GM18861 (cell line): ENCODE measurements around the gene GGCX.
"Not testable (repeated sequence)": the region's sequence is repeated elsewhere in the genome, so short reads cannot be mapped to it uniquely, and the experiment has no call there.

Experiments
- ATAC-seq: cut with Tn5 transposase; IDR thresholded peaks from one replicate; pipeline ENCODE4 v1.9.1; 2021; ENCODE audit not compliant: unreplicated experiment

Gene GGCX

DNA sequence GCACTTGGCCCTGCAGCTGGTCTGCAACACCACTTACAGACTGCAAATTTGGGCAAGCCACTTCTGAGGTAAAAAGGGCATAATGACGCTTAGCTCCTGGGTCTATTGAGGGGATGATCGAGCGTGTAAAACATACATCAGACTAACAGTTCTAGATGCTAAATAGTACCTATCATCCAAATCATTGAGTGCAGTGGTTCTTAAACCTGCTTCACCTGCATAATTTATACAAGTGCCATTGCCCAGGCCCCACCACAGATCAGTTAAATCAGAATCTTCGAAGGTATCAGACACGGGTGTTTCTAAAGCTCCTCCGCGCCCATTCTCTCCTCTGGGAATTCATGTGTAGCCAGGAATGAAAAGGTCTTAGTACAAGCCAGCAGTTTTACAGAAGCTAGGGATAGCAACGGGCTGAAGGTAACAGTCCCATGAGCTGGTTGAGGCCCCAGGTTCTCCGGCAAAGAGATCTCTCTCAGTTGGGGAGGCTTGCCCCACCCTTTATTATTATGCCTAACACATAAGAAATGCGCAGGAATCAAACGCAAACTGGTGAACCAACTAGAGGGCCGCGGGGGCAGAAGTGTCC lies 33.5 kb upstream of the GGCX start:
- ATAC-seq = no peak

DNA sequence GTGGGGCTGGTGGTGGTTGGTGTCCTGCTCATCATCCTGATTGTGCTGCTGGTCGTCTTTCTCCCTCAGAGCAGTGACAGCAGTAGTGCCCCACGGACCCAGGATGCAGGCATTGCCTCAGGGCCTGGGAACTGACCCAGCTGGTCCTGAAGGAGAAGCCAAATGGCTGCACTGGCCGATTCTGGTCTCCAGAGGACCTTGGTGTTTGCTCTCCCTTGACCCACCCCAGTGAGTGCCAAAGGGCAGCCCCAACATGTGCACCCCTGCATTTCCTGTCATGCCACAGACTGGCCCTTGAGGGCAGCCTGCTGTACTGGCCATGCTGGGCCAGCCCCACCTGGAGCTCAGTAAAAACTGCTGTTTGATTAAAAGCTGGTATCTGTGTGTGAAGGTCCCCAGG lies 31.7 kb upstream of the GGCX start:
- no peak for ATAC-seq

DNA sequence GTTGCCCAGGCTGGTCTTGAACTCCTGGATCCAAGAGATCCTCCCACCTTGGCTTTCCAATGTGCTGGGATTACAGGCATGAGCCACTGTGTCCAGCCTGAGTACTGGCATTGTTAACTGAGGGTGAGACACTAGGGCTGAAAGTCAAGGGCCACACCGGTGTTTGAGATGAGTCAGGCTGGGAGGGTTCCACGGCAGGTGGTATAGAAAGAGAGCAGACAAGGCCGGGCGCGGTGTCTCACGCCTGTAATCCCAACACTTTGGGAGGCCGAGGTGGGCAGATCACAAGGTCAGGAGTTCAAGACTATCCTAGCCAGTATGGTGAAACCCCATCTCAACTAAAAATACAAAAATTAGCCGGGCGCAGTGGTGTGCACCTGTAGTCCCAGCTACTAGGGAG lies 31.0 kb upstream of the GGCX start:
- not testable (repeated sequence) for ATAC-seq

DNA sequence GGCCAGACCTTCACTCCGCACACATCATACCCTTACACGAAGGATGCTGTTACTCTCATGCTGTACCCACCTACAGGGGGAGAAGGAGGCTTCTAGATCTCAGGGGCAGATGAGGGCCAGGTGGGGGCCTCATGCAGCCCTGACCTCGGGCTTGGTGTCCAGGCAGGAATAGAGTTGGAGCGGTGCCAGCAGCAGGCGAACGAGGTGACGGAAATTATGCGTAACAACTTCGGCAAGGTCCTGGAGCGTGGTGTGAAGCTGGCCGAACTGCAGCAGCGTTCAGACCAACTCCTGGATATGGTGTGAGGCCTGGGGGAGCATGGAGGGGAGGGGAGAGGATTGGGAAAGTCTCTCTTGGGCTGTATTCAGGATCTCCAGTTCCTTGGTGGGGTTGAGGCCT lies 30.3 kb upstream of the GGCX start:
- no peak for ATAC-seq

DNA sequence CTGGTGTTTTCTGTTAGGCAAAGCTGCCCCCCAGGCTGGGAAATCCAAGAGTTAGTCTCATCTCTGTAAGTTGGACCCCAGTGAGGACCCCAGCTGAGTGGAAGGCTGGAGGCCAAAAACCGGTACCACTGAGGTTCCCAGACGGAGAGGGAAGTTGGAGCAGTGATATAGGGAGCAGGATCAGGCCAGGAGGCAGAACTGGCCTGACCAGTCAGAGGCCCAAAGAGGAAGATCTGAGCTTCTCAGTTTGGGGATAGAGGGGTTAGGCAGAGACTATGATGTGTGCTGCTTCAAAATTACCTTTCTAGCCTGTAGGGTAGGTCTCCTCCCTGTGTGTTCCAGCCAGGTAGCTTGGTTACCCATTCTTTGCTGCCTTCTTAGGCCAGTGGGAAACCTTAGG lies 29.7 kb upstream of the GGCX start:
- ATAC-seq = no peak

DNA sequence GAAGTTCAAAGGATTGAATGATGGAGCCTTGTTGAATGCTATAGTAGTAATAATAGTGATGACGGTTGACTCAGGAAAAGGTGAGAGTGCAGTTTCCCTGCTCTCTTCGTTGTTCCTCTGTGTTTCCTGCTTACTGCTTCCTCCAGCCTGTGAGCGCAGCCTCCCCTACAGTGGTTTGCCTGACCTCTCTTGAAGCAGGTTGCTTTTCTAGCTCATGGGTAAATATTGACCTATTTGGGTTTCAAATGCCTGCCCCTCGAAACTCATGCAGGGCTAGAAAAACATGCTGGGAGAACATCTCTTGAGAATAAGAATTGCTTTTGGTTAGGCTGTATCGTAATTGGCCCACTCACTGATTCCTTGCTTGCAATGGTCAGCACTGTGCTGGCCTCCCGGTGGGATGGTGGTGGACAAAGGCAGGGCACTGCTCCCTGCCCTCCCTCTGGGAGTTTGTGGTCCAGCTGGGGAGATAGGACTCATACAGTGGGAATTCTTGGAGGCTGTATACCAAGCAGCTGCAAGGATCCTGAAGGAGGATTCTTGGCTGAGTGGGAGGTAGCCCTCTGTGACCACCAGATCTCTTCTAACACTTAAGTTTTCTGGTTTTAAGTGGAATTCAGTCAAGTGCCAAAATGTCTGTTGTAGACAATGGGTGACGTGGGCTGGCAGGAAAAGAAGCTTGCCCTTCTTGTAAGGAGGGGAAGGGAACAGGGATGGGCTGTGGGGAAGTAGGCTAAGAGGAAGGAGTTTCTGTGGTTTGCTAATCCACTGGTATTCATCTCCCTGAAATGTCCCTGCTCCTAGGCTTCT lies 28.9 kb upstream of the GGCX start:
- no peak for ATAC-seq

DNA sequence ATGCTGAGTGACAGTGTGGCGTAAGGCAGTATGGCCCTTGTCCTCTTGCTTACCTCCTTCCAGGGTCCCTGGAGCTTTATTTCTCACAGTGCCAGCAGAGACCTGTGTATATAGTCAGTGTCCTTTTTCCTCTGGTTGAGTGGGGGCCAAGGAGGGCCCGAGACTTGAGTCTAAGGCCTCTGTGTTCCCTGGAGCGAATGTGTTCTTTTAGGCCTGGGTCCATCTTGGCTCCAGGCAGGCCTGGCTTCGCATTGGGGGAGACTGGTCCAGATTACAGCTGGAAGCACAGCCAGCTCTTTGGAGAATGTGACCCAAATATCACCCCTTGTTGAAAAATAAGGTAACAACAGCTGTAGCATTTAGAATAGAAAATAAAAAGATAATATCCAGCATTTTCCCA lies 27.9 kb upstream of the GGCX start:
- no peak for ATAC-seq

DNA sequence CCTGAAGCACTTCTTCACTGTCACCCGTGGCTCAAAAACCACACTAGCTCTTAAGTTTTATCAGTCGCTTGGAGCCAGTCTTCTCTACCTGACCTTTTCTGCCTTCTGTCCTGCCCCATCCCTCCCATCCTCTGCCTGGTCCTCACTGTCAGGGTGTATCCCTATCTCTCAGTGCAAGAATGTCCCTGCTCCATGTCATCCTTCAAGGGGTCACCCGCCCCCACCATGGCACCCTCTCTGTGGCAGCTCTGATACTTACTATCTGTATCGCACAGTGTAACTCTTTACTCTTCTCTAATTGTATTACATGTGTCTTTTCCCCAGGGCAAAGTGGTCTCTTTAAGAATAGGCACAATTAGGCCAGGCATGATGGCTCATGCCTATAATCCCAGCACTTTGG lies 27.4 kb upstream of the GGCX start:
- no peak for ATAC-seq

DNA sequence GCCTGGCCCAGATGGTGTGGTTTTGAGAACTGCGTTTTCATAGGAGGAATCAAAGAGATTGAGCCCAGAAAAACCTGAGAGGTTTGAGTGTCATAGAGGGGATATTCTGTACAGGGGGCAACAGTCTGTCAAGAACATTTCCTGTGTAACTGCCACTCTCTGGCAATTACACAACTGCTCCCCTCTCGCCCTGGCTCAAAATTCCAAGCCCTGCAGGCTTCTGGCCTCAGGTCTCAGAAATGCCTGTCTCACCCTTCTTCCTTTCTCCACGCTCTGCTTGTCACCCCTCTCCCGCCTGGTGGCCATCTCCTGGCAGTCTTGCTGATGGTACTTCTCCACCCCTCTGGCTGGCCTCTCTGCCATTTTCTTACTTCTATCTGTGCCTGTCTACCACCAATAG lies 26.9 kb upstream of the GGCX start:
- ATAC-seq = no peak

DNA sequence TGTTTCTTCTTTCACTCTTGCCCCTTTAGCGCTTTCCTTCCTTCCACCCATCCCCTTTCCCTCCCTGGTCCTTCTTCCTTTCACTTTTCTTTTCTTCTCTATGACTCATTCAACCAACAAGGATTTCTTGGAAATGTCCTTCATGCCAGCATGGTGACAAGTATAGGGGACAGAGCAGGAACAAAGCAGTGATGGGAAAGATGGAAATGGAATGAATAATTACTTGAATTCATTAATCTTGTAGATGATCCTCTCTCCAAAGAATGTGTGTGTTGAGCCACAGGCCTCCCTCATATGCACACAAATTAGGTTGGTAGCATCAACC lies 24.4 kb upstream of the GGCX start:
- ATAC-seq = no peak

DNA sequence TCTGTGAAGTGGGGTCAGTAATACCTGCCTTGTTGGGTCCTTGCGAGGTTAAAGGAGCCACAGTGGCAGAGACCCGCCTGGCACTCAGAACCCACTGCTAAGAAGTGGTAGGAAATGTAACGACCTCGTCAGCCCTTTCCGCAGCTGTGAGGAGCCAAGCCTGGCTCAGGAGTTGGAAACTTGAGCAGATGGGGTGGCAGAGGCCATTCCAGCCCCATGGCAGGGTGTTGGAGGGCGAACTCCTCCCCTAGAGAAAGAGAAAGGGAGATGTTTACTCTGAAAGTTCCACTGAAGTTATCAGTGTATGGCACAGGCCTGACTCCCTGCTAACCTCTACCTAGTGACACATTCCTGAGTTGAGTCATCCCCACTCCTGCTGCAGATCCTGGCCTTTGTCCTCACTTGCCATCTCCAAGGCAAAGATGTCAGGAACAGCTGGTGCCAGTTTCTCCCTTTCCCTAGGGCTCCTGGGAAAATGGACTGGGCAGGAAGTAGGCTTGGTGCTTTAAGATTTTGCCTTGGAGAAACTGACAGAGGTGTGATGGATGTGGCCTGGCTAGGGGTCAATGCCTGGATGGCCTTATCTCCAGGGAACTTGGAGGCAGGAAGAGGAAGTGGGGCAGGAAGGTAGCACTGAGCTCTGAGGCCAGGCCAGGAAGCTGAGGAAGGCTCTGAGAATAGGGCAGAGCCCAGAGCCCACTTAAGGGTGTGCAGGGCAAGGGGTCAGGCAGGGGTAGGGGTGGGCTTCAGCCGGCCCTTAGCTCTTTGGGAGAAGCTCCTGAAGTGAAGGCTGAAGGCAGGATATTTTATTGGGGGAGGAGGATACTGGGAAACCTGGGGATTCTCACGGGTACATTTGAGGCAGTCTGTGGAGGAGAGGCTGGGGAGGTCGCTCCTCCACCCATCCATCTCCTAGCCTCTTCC lies 23.8 kb upstream of the GGCX start:
- peak; percentile 37 for ATAC-seq

DNA sequence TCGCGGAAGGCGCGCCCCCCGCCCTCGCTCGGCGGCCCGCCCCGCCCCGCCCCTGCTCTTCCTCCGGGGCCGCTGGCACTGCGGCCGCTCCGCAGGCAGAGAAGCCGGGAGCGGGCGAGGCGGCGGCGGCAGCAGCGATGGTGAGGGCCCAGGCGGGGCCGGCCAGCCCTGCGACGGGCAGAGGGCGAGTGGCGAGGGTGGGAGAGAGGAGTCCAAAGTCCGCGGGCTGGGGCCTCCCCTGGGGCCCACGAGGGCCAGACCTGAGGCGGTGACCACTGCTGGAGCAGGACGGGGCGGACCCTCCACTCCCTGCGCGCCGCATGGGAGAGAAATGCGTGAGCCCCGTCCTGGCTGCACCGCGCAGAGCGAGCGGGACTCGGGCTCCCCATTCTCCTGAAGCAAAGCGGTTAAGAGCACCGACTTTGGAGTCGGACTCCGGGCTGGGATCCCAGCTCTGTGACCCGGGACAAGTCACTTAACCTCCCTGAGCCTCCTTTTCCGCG lies 23.1 kb upstream of the GGCX start, which contains the start of gene VAMP5:
TSS of gene VAMP5 (plus strand) at position 78 of the 503 bp plus-strand sequence. CDS start at position 138, 60 bp downstream.
- ATAC-seq = peak; percentile 12

DNA sequence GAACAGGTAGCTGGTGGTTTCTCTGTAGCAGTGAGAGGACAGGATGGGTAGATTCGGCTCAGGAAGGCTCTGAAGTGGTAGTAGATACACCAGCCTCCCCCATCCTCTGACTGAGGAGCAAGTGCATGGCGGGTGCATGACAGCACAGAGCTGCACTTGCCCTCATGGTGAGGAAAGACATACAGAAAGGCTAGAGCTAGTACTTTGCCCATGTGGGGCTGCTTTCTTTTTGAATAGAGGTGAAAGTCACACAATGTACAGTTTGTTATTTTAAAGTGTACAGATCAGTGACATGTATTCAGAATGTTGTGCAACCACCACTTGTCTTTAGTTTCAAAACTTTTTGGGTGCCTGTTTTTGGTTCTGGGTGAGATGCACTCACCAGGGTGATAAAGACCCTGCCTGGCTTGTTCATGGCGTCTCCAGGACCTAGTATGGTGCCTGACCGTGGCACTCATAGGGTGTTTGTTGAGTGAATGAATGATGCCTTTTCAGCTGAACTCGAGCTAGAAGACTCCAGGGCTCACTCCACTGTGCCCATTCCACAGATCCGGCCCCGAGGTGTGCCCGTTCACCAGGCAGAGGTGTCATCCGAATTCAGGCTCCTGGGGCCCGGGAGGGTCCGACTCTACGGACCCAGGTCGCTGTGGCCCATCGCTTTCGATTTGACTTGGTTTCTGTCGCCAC lies 22.5 kb upstream of the GGCX start:
- ATAC-seq = peak; percentile 45

DNA sequence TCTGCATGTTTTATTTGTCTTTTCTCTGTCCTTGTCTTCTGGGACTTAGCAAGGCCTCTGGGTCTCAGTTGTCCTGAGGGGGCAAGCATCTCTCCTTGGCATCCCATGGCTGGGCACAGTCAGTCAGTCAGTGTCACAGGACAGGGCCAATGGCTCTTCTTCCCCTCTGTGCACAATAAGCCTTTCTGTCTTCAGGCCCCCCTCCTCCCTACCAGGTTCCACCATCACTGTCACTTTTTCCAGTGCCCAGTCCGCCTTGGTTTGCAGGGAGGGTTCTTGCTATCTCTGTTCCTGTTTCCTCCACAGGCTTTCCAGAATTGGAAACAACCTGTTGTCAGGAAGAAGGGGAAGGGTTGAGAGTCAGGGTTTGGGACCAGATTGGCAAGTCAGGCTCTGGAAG lies 21.2 kb upstream of the GGCX start:
- ATAC-seq = no peak

DNA sequence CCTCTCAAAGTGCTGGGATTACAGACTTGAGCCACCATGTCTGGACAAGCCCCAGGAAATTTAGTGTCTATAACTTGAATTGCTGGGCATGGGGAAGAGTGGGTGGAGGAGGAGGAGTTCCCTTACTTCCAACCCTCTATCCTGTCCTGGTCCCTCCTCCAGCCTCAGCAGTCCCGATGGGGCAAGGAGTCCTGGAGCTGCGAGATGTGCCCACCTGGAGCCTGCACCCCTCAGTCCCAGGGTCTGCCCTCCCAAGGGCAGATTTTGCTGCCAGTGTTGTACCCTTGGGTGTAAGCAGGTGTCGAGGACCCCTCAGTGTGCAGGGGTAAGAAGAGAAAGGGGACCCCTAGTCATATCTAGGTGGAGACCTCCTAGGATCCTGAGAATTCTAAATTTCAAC lies 18.9 kb upstream of the GGCX start:
- no peak for ATAC-seq

DNA sequence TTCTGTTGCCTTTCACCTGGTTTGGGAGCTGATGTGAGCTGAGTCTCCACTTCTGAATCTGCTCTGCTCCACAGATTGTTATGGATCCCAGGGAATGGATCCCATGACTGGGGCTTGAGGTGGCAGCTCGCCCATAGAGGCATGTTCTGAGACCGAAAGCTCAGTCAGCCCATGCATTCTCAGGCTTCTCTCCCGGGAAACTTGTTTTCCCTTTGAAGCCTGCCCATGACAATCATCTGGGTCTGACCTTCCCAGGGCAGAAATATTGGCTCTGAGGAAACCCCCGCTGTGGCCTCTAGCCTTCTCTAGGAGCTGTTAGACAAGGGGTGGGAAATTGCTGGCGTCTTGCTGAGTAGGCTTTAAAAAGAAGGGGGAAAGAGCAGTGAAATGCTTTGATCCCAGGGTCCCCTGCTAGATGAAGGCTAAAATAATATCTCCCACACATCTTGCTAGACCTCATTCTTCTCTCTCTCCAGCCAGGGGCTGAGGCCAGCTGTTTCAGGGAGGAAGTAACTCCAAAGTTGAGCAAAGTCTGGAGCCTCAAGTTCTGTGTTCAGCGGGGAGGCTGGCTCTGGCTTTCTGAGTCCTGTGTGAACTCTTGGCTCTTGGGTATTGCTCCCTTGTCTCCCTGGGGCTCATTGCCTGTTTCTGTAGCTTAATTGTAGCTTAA lies 18.1 kb upstream of the GGCX start:
- ATAC-seq = no peak

DNA sequence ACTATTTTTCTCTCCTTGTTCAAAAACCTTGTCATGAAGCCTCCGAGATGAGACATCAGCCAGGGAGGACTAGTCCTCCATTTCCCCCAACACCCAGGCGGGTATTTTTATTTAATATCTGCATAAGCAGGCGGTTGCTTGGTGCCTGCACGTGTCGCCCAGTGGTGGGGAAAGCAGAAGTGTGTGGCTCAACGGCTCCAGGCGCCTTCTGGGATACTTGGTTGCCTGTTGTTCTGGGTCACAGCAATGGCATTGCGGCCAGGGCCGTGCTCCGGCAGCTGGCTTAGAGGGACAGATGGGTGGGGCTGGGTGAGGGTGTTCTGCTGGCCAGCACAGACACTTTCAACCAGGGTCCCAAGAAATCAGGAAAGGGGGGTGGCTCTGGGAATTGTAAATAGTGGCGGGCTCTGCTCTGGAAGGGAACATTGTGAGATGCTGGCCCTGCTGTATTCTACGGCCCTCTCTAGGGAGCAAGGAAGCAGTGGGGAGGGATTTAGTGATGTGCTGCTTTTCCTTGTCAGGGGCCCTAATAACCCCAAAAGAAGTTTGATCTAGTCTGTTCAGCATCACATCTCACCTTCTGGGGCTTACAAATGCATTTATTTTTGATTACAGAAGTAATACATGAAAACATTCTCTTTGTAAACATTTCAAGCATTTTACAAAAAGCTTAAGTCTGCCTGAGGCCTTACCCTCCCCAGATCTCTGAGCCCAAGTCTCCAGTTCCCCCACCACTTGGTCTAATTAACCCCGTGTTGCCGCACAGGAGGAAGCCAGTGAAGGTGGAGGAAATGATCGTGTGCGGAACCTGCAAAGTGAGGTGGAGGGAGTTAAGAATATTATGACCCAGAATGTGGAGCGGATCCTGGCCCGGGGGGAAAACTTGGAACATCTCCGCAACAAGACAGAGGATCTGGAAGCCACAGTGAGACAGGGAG lies 17.2 kb upstream of the GGCX start:
- ATAC-seq = no peak

DNA sequence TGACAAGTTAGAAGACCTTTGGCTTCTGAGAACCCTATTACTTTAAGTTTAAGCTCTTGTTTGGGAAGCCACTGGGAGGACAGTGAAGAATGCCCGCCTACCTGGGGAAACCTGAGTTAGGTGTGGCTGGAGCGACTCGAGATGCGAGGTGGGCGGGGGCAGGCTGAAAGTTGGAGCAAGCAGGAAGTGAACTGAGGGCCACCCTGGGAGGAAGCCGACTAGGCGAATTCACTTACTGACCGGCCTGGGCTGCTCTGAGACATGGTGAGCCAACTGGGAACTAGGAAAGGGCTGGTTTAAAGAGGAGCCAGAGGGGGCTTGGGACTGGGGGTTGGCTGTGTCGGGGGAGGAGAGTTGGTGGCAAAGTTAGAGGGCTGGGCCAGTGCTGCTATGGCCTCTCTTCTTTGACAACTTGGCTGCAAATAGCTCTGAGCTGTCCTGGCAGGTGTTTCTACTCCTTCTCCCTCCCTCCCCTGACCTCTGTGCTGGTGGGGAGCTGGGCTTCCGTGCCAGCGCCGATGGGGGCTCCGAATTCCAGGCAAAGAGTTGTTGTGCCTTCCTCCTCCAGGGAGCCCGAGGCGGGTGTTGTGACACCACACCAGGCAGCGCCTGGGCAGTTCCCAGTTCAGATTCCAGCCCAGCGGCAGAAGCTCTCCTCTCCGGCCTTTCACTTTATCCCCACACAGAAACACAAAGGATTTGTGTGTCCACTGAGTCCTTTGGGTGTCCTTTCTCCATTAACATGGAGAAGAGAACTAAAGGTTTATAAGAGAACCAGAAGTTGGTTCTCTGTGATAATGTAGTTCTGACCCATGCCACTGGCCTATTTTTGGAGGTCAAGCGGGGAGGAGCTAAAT lies 16.3 kb upstream of the GGCX start, which contains the start of gene VAMP8:
TSS of gene VAMP8 (plus strand) at position 201 of the 857 bp plus-strand sequence. CDS start at position 262, 61 bp downstream.
- ATAC-seq = peak; percentile 50
